SK-N-SH treated with all-trans-retinoic acid at 6 μM for 48 hours (cell line): ENCODE measurements around the gene CCDC102A.

Experiments
- ATAC-seq: fragments of 200-7000 bp; cut with Tn5 transposase; 3 replicates; pipeline ENCODE4 v1.9.1; 2020; ENCODE audit warnings: mild to moderate bottlenecking, moderate library complexity
- ARNTL ChIP-seq: fragments of 450-650 bp; formaldehyde crosslinking; IDR thresholded peaks from 2 replicates; pipeline ENCODE4 v1.5.0; 2020; ENCODE audit warnings: low read depth, mild to moderate bottlenecking, moderate library complexity, borderline replicate concordance
- BACH2 ChIP-seq: fragments of 250-450 bp; sonication (Bioruptor Pico); IDR thresholded peaks from 2 replicates; pipeline ENCODE4 v1.9.0; 2021; ENCODE audit warnings: mild to moderate bottlenecking, borderline replicate concordance
- CSDC2 ChIP-seq: fragments of 250-450 bp; sonication (Bioruptor Pico); IDR thresholded peaks from 2 replicates; pipeline ENCODE4 v1.5.0; 2020; ENCODE audit warnings: mild to moderate bottlenecking, moderate library complexity
- ESRRG ChIP-seq: fragments of 250-450 bp; sonication (Bioruptor Pico); IDR thresholded peaks from 2 replicates; pipeline ENCODE4 v1.6.1; 2021; ENCODE audit warnings: mild to moderate bottlenecking
- GLIS3 ChIP-seq: fragments of 250-450 bp; sonication (Bioruptor Pico); IDR thresholded peaks from 2 replicates; pipeline ENCODE4 v1.5.0; 2020; ENCODE audit warnings: mild to moderate bottlenecking, moderate library complexity
- ISL1 ChIP-seq: fragments of 250-450 bp; sonication (Bioruptor Pico); IDR thresholded peaks from 2 replicates; pipeline ENCODE4 v2.1.2; 2022; ENCODE audit warnings: mild to moderate bottlenecking, moderate library complexity
- OSR1 ChIP-seq: fragments of 250-450 bp; sonication (Bioruptor Pico); IDR thresholded peaks from 2 replicates; pipeline ENCODE4 v1.8.0; 2022; ENCODE audit warnings: moderate library complexity, mild to moderate bottlenecking, inconsistent platforms
- POU6F1 ChIP-seq: fragments of 250-450 bp; sonication (Bioruptor Pico); IDR thresholded peaks from 2 replicates; pipeline ENCODE4 v1.8.0; 2021; ENCODE audit warnings: low read depth, mild to moderate bottlenecking, moderate library complexity, borderline replicate concordance
- PPARA ChIP-seq: fragments of 250-450 bp; sonication (Bioruptor Pico); IDR thresholded peaks from 2 replicates; pipeline ENCODE4 v1.5.0; 2020; ENCODE audit warnings: mild to moderate bottlenecking, borderline replicate concordance
- RARB ChIP-seq: fragments of 250-450 bp; sonication (Bioruptor Pico); IDR thresholded peaks from 2 replicates; pipeline ENCODE4 v1.8.0; 2021; ENCODE audit warnings: mild to moderate bottlenecking, moderate library complexity
- SNAI2 ChIP-seq: fragments of 250-450 bp; sonication (Bioruptor Pico); IDR thresholded peaks from 2 replicates; pipeline ENCODE4 v1.5.0; 2020; ENCODE audit warnings: mild to moderate bottlenecking, moderate library complexity
- TCF4 ChIP-seq: fragments of 250-450 bp; sonication (Bioruptor Pico); IDR thresholded peaks from 2 replicates; pipeline ENCODE4 v1.8.0; 2021; ENCODE audit warnings: mild to moderate bottlenecking, moderate library complexity, borderline replicate concordance
- TOX ChIP-seq: fragments of 250-450 bp; sonication (Bioruptor Pico); IDR thresholded peaks from 2 replicates; pipeline ENCODE4 v1.8.0; 2021; ENCODE audit warnings: mild to moderate bottlenecking, moderate library complexity, borderline replicate concordance
- TSHZ2 ChIP-seq: fragments of 250-450 bp; sonication (Bioruptor Pico); IDR thresholded peaks from 2 replicates; pipeline ENCODE4 v1.5.0; 2020; ENCODE audit warnings: mild to moderate bottlenecking, moderate library complexity
- ZC3H10 ChIP-seq: fragments of 250-450 bp; sonication (Bioruptor Pico); IDR thresholded peaks from 2 replicates; pipeline ENCODE4 v1.5.1; 2021; ENCODE audit warnings: mild to moderate bottlenecking, moderate library complexity
- ZFP30 ChIP-seq: fragments of 450-650 bp; formaldehyde crosslinking; IDR thresholded peaks from 2 replicates; pipeline ENCODE4 v1.5.0; 2022; ENCODE audit warnings: mild to moderate bottlenecking, moderate library complexity
- ZNF565 ChIP-seq: fragments of 450-650 bp; formaldehyde crosslinking; conservative IDR thresholded peaks from 2 replicates; pipeline ENCODE4 v1.5.0; 2020; ENCODE audit warnings: low read depth, mild to moderate bottlenecking, moderate library complexity
- ZNF70 ChIP-seq: fragments of 450-650 bp; formaldehyde crosslinking; IDR thresholded peaks from 2 replicates; pipeline ENCODE4 v1.5.0; 2020; ENCODE audit warnings: mild to moderate bottlenecking, moderate library complexity
- ZNF8 ChIP-seq: fragments of 450-650 bp; formaldehyde crosslinking; IDR thresholded peaks from 2 replicates; pipeline ENCODE4 v1.5.0; 2020; ENCODE audit warnings: mild to moderate bottlenecking, moderate library complexity
- TF ChIP-seq, protein P1 (sequence below): fragments of 250-450 bp; sonication (Bioruptor Pico); IDR thresholded peaks from 2 replicates; pipeline ENCODE4 v1.8.0; 2020; ENCODE audit warnings: mild to moderate bottlenecking, moderate library complexity, borderline replicate concordance

CCDC102A gene

GRCh38 chr16:57529391-57530103 lies 6.8 kb downstream of the CCDC102A start:
- ATAC-seq: no peak; the same call in 2 of the 3 replicates
- TF ChIP-seq CSDC2 (CRISPR knock-in tag) (no peak), PPARA (CRISPR knock-in tag) (no peak), OSR1 (CRISPR knock-in tag) (no peak), ESRRG (CRISPR knock-in tag) (no peak), ZNF70 (CRISPR knock-in tag) (no peak), TCF4 (CRISPR knock-in tag) (no peak), ZNF565 (CRISPR knock-in tag) (no peak), RARB (CRISPR knock-in tag) (no peak), BACH2 (CRISPR knock-in tag) (no peak), ZFP30 (CRISPR knock-in tag) (no peak), TSHZ2 (no peak), ISL1 (CRISPR knock-in tag) (no peak), POU6F1 (CRISPR knock-in tag) (no peak), ZC3H10 (no peak)
- TF ChIP-seq, protein P1, sequence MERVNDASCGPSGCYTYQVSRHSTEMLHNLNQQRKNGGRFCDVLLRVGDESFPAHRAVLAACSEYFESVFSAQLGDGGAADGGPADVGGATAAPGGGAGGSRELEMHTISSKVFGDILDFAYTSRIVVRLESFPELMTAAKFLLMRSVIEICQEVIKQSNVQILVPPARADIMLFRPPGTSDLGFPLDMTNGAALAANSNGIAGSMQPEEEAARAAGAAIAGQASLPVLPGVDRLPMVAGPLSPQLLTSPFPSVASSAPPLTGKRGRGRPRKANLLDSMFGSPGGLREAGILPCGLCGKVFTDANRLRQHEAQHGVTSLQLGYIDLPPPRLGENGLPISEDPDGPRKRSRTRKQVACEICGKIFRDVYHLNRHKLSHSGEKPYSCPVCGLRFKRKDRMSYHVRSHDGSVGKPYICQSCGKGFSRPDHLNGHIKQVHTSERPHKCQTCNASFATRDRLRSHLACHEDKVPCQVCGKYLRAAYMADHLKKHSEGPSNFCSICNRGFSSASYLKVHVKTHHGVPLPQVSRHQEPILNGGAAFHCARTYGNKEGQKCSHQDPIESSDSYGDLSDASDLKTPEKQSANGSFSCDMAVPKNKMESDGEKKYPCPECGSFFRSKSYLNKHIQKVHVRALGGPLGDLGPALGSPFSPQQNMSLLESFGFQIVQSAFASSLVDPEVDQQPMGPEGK (CRISPR knock-in tag): no peak

DNA sequence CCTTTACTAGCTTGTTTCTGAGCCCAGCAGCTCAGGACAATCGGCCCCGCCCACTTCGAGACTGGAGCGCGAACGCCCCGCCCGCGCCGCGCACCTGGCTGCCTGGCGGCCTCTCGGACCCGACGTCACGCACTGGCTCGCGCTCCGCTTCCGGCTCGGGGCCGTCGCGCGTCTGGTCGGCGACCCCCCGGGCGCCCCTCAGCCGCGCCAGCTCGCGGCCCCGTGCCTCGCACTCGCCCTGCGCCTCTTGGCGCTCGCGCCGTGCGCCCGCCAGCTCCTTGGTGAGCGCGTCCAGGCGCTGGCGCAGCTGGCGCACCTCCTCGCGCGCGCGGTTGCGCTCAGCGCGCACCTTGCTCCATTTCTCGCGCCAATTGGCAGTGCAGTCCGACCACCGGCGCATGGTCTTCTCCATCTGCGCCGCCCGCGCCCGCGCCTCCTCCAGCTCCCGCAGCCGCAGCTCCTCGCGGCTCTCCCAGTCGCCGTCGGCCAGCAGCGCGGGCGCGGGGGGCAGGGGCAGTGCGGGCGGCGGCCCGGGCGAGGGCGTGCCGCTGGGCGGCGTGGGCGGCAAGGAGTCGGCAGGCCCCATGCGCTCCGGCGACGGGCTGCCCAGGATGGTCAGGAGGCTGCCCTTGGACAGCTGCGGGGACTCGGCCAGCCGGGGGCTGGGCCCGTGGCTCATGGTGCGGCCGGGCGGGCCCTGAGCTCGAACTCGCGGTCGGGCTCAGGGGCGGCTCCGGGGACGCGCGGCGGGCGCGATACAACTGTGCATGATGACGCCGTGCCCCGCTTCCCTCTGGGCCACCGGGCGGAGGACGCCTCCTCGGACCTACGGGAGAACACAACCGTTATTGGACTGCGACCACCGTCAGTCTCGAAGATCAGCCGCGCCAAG lies 7.6 kb downstream of the CCDC102A start:
- ATAC-seq: no peak
- TF ChIP-seq ESRRG (CRISPR knock-in tag) (no peak), TOX (CRISPR knock-in tag) (no peak), CSDC2 (CRISPR knock-in tag) (no peak), POU6F1 (CRISPR knock-in tag) (no peak), ZNF8 (CRISPR knock-in tag) (no peak), ARNTL (CRISPR knock-in tag) (no peak), ISL1 (CRISPR knock-in tag) (no peak)

DNA sequence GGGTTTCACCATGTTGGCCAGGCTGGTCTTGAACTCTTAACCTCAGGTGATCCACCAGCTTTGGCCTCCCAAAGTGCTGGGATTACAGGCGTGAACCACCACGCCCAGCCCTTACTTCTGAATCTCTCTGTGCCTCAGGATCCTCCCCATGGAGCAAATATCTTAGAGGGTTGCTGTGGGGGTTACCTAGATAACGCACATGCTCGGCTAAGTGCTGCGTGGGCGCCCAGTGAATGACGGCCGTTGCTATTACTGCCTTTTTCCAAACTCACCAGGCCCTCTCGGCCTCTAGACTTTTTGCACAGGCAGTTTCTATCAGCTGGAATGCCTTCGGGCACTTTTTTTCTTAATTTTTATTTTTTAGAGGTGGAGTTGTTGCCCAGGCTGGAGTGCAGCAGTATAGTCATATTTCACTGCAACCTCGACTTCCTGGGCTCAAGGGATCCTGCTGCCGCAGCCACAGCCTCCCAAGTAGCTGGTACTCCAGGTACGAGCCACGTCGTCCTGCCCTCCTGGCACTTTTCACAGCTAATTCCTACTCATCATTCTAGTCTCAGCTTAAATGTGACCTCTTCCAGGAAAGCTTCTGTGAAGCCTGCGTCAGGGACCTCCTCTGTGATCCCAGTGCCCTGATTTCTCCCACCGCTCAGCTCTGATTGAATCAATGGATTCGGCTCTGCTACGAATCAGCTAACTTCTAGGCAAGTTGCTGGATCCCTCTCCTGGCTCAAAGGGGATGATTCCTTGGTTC lies 8.6 kb downstream of the CCDC102A start:
- ATAC-seq: no peak
- TF ChIP-seq TSHZ2 (no peak), ESRRG (CRISPR knock-in tag) (no peak), ZNF70 (CRISPR knock-in tag) (no peak), ISL1 (CRISPR knock-in tag) (no peak), ZNF8 (CRISPR knock-in tag) (no peak), TCF4 (CRISPR knock-in tag) (no peak), SNAI2 (CRISPR knock-in tag) (no peak), ZNF565 (CRISPR knock-in tag) (no peak), CSDC2 (CRISPR knock-in tag) (no peak), PPARA (CRISPR knock-in tag) (no peak), TOX (CRISPR knock-in tag) (no peak), GLIS3 (CRISPR knock-in tag) (no peak)
- TF ChIP-seq, protein P1 (CRISPR knock-in tag): no peak
